Astrocyte of the spinal cord (primary cell): ENCODE data around the gene SSBP2.

Source experiments
- DNase-seq: peaks from one replicate; pipeline ENCODE4 v3.0.0; 2011; ENCODE audit warnings: low read depth, low spot score
- H3K4me3 ChIP-seq: 2 replicates; pipeline ENCODE4 v1.5.1; 2011; ENCODE audit warnings: low read depth, mild to moderate bottlenecking, low read length, moderate library complexity
- in situ Hi-C: cut with HindIII; loops from 2 replicates; pipeline ENCODE4 v1.10.0; 2017; ENCODE audit warnings: low sequenced_read_pairs
- TF ChIP-seq, protein P1 (sequence below): IDR thresholded peaks from 2 replicates; pipeline ENCODE4 v1.5.1; 2012; ENCODE audit warnings: low read depth, mild to moderate bottlenecking, low read length, inconsistent platforms

The SSBP2 gene

DNA sequence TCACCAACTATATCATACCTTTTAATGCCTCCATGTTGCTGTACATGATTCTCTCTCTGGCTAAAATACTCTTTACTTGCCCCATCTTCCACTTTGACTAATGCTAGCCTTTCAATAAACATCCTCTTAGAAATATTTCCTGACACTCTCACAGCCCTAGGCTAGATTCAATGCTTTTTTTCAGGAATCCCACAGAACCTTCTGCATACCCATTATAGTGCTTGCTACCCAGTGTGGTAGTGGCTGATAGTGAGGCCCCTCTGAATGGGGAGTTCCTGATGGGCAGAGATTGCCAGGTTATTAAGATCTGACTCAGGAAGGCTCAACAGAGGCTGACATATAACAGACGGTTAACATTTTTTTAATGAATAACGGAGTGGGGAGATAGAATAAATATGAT, 11.6 kb downstream of the SSBP2 start:
- TF ChIP-seq, protein P1, sequence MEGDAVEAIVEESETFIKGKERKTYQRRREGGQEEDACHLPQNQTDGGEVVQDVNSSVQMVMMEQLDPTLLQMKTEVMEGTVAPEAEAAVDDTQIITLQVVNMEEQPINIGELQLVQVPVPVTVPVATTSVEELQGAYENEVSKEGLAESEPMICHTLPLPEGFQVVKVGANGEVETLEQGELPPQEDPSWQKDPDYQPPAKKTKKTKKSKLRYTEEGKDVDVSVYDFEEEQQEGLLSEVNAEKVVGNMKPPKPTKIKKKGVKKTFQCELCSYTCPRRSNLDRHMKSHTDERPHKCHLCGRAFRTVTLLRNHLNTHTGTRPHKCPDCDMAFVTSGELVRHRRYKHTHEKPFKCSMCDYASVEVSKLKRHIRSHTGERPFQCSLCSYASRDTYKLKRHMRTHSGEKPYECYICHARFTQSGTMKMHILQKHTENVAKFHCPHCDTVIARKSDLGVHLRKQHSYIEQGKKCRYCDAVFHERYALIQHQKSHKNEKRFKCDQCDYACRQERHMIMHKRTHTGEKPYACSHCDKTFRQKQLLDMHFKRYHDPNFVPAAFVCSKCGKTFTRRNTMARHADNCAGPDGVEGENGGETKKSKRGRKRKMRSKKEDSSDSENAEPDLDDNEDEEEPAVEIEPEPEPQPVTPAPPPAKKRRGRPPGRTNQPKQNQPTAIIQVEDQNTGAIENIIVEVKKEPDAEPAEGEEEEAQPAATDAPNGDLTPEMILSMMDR: no peak
- in situ Hi-C loops: no loop called here
- H3K4me3 ChIP-seq: no peak overlapping the region
- no peak for DNase-seq

GRCh38 chr5:81729276-81729675, 21.6 kb downstream of the SSBP2 start:
- in situ Hi-C loops: no loop called here
- TF ChIP-seq, protein P1: no peak
- DNase-seq: no peak
- no peak overlapping the region for H3K4me3 ChIP-seq

GRCh38 chr5:81728301-81728700, 22.6 kb downstream of the SSBP2 start:
- no peak for DNase-seq
- in situ Hi-C loops: no loop called here
- H3K4me3 ChIP-seq: no peak overlapping the region
- TF ChIP-seq, protein P1: no peak

DNA sequence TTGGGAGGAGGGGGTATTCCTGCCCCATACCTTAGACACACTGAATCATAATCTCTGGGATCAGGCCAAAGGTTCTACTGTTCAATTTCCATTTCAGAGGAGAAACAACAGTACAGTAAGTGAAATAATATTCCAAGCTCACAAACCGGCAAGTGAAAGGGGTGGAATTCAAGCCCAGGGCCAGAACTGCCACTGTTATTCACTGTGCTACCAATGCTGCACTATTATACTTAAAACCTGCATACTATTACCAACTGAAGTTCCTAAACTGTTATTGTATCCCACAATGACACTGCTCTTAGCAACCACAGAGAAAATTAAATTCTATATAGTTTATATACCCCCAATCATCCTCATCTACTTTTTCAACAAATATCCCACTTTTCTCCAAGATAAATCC, 24.6 kb downstream of the SSBP2 start:
- no peak overlapping the region for H3K4me3 ChIP-seq
- TF ChIP-seq, protein P1: no peak
- in situ Hi-C loops: no loop called here
- no peak for DNase-seq

DNA sequence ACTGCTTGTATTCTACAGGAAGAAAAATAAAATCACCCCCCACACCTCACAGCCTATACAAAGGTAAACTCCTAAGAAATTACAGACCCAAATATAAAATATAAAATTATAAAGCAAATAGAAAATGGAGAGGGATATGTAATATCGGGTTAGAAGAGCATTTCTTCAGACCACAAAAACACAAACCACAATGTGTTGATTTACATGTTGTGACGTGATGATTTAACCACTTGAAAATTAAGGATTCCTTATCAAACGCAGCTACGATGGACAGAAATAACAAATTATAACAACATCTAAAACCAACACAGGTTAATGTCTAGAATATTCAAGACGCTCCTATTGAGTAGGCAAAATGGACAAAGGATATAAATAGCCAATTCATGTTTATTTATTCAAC, 26.3 kb downstream of the SSBP2 start:
- no peak for DNase-seq
- in situ Hi-C loops: no loop called here
- H3K4me3 ChIP-seq: no peak overlapping the region
- TF ChIP-seq, protein P1: no peak

DNA sequence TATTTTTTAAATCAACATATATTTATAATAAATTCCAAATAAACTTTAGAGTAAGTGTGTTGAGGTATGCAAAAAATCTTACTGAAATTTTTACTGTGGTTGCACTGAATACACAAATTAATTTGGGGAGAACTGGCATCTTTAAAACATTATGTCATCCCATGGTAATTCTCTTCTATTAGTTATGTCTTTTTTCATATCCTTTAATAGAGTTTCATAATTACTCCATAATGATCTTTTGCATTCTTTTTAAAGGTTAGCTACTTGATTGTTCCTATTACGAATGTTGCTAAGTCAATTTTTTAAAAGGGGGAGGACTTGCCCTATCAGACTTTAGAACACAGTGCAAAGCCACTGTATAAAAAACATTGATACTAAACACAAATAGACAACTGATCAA, 26.8 kb downstream of the SSBP2 start:
- in situ Hi-C loops: no loop called here
- H3K4me3 ChIP-seq: no peak overlapping the region
- DNase-seq: no peak
- TF ChIP-seq, protein P1: no peak

DNA sequence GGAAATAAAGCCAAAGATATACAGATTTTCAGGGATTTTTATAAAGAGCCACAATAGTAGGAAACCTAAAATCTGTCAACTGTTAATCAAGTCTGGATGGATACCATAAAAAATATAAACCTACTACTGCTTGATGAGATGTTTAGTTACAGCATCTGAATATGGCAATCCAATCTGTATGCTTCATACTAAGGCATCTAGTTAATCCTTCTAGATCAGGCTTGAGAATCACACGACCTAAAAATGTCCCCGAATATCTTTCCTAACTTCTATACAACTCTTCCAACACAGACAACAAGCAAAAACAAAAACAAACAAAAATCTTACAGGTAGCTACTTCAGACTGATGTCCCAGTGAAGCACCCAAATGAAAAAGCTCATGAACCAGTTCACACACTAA, 29.8 kb downstream of the SSBP2 start:
- in situ Hi-C loops: no loop called here
- DNase-seq: no peak
- H3K4me3 ChIP-seq: no peak overlapping the region
- TF ChIP-seq, protein P1: no peak
